NCI-H526 treated with DMSO at 0.1 percent for 48 hours (cell line): Measurements from ENCODE around the gene RPL36A.
A peak's percentile ranks its signal among the peaks of the same experiment; 100 is the strongest.

Source experiments
- DNase-seq: peaks from one replicate; lab custom pipeline; 2025; lab: John Stamatoyannopoulos, UW

The RPL36A gene

GRCh38 chrX:101390664-101391525, at the start of gene RPL36A:
RPL36A (plus strand) TSS chrX:101391011; CDS start chrX:101391044, 33 bp downstream.
- DNase-seq, result peak; percentile 83

DNA sequence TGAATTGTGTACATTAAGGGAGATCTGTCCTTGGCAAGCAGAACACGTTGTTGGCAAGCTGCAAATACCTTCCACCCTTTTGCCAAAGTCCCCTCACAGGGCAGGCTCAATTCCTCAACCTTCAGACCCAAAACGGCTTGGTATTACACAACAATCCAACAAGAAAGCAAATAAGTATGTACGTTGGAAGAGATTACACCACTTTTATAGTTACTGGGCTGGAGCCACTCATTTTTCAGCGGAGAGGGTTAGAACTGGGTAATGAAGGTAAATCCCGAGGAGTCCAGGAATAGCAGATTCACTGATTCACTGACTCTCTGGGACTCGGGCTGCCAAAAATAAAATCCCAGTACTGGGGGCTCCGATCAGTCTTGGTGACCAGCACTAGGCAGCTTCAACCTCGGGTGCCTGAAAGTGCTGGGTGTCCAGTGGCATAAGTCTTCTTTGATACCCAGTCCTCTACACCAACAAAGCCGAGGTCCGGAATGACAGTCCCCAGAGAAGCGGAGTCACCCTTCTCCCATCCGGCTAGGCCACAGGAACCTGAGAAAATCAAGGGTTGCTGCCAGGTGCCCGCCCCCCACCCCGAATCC, 42.9 kb upstream of the RPL36A start:
- no peak for DNase-seq

DNA sequence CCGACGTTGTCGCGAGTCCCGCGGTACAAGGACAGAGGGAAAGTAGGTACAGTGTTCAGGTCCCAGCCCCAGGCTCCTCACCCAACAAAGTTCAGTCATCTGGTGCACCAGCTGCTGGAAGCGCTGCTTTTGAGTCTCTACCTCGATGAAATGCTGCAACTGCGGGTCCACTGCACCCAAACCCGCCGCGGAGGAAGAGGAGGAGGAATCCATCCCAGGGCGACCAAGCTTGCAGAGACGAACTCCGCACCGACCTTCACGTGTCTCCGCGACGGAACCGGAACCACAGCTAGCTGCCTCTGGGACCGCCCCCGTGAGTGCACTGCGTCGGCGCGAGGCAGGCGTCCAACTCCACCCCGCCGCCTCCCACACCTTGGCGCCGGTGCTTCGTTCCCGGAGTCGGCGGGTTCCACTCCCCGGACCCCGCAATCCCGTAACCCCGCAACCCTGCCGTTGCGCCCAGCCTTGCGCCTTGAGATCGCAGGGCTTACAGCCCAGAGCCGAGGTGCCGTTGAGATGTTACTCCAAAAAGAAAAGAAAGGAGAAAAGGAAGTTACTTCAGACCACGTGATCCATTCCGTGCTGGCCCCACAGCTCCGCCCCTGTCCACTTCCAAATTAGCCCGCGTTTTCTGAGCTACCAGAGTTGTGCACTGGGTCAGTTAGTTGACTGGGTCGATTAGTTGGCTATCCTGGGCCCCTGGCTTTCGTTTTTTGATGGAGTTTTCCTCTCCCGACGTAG, 42.2 kb upstream of the RPL36A start, which contains the start of gene TIMM8A:
Gene TIMM8A (minus strand): TSS at position 291 of the 741 bp plus-strand sequence. CDS start 78 bp downstream, at position 213.
- peak; percentile 73 for DNase-seq

DNA sequence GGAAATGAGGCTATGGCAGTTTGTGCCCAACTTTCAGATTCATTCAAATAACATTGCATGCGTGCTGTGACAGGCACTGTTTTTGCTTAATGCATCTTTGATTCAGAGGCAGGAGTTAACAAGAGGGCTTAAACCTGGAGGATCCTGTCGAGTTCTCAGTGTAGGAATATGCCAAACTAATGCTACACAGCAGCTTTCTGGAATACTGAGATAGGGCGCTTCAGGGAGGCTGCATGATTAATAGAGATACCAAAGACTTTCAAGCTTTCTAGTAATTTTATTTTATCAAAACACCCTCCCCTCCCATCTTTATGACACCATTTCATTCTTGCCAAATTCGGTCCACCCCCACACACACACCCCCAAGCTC, 41.6 kb upstream of the RPL36A start:
- DNase-seq, result no peak

GRCh38 chrX:101357166-101357795, 33.5 kb upstream of the RPL36A start:
- DNase-seq, result no peak

- DNase-seq, result no peak
These were observed 30.8 kb upstream of the RPL36A start for GRCh38 chrX:101359966-101360365.

- peak; percentile 38 for DNase-seq
These were observed 30.4 kb upstream of the RPL36A start for GRCh38 chrX:101360390-101360789.

GRCh38 chrX:101362116-101362515, 28.7 kb upstream of the RPL36A start:
- no peak for DNase-seq

DNA sequence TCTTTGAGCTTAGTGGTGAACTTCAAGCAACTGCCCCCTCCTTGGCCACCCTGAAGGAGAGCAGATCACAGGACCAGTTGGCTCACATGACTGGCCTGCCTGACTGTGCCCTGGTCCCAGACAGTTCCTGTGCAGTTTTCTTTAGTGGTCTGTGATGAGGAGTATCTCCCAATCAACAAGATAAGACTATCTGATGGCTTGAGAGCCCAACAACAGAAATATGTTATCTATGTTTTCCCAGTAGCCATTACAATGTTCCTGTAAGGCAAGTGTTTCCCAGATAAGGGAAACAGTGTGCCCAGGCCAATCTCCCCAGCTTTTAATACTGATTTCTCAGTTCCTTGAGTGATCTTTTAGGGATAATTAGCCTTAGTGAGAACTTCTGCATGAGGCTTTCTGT, 28.1 kb upstream of the RPL36A start:
- no peak for DNase-seq

DNA sequence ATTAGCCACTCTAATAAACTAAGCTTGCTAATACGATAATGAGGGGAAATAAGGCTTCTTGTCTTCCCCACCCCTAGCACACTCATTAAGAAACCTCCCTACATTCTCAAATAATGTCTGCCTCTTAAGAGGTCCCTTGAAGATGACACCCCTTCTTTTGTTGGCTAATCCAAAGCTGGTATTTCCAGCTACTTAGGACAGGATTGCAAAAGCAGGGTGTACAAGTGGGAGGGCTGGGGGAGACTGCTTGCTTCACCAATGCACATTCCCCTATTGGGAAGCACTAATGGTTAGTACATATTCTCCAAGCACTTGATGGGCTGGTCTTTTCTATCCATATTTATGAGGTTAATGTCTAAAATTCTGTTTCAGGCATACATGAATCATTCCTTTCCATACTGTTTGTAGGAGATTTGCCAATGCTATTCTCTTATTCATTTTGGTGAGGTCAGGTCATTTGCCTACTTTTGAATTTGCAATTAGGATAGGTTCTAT, 25.5 kb upstream of the RPL36A start:
- no peak for DNase-seq

DNA sequence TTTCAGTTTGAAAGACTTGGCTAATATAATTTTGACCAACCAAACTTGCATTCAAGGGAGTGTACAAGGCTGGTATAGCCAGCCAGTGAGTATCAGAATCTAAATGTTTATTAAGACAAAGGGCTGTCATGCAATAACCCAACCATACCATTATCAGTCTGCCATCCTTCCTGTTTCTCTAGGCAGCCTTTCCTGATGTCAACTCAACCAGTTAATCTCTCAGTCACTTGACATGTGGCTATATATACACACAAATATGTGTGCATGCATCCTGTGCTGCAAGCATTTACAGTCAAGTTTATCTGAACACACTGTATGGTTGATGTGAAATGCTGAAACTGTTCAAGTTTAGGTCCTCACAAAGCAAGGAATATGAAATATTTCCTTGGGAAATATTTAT, 22.0 kb upstream of the RPL36A start:
- no peak for DNase-seq

- DNase-seq, result no peak
These were observed 21.1 kb upstream of the RPL36A start for GRCh38 chrX:101369687-101370086.

- DNase-seq, result no peak
These were observed 19.8 kb upstream of the RPL36A start for GRCh38 chrX:101370888-101371504.

DNA sequence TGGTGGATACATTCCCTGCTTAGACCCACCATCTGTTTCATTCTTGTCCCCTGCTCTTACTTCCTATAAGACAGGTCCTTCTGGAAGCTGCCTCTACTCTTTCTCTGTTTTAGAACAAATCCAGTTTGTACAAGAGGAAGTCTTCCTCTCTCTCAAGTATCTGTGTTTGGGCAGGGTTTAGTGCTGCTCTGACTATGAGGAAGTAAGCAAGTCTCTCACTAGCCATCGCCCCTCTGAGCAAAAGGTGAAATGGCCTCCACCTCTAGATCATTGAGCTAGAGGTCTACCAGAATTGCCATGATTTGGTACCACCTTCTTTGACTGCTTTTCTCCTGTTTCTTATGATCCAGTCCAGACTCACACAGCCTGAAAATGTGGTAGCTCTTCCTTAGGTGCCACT, 13.3 kb upstream of the RPL36A start:
- DNase-seq, result no peak

- no peak for DNase-seq
These were observed 7.1 kb upstream of the RPL36A start for GRCh38 chrX:101383679-101384205.

DNA sequence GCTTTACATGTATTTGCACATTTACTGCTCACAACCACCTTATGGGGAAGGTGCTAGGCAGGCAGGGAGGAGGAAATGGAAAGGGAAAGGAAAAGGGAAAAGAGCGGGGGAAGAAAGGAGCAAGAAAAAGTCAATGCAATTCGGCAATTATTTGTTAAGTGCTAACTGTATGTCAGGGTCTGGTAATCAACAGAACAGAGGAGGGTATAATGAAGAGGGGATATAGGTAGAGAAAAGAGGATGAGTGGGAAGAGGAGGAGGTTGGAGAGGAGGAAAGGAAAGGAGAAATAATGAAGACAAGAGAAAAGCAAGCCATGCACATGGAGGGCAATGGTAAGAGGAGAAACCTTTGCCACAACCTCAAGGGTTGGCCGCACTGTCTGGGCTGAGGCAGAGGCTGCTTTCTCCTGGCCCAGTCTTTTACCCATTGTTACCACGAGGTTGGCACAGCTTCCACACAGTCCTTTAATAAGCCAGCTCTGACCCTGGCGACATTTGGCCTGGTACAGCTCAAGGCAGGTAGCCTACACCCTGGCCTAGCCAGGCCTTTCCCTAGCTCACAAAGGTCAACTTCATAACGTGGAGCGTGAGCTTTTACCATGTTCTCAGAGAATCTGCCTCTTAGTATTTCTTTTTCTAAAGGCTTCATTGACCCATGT, 5.7 kb upstream of the RPL36A start:
- DNase-seq, result no peak

DNA sequence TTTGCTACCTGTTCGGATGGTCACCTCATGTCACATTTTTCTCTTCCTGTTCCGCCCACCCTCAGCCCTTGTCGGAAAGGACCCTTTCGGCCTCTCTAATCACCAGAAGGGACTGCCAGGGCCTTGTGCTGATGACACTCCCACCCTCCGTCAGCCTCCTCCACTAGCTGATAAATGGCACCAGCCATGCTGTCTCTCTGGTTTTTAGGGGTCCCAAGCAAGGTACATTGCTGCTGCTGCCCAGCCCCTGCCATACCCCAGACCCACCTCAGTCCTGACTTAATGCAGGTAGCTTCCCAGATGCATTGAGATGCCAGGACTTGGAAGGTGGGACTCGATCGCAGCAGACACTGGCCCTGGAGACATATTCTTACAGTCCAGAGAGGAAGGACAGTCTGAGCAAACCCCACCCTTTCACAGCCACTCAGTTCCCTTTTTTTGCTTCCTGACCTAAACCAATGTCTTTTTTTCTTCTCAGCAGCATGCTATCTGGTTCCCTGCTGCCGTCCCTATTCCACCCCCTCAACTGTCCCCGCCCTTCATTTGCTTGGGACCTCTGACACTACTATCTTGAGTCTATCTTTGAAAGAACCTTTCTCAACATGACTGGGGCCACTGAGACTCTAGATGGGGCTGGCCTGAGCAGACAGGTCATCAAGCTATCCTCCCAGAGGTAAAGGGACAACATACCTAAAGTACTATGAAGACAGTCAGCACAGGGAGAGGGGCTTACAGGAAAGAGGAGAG, 4.8 kb upstream of the RPL36A start, which contains the start of gene BTK:
Gene BTK (minus strand): TSS at position 397 of the 747 bp plus-strand sequence. CDS start 10,907 bp downstream, outside the sequence.
- no peak for DNase-seq

DNA sequence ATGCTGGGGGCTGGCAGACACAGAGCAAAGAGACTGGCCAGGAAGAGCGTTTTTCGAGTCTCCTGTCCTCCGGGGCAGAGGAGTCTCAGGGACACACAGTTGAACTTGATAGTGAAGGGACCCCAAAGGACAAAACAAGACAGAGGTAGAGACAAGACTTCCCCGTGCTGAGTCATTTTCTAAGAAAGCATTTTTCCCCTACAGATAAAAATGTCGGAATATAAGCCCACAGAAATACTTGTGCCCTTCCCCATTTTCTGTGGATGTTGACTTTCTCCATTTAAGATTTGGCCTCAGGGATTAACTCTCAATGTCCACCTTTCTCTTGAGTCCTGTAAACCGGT, 4.3 kb upstream of the RPL36A start:
- DNase-seq, result no peak

GRCh38 chrX:101388604-101389003, 2.2 kb upstream of the RPL36A start:
- DNase-seq, result no peak

DNA sequence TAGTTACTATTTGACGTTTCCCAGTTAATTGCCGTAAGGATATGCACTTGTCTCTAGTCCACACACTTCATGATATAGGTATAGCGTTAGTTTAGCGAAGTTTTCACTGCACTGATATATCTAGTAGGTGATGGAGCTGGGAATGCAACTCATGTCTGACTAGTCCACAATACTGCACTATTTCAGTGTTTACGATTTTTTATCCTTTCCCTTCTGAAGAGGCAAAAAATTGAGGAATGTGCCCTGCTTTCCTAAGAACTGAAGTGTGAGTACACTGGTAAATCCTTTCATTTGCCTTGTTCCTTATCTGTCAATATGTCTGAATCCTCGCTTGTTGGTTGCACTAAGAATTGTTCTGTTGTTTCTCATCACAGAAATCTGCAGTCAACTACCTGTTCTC, 1.0 kb downstream of the RPL36A start:
- no peak for DNase-seq
